Mesenchymal stem cell (in vitro differentiated cells and primary cell): Measurements from ENCODE around the gene PDCD1LG2.

ENCODE experiments used
- DNase-seq: peaks from one replicate; pipeline ENCODE4 v3.0.0-alpha.2; 2013
- H2AFZ ChIP-seq: one replicate; pipeline ENCODE4 v1.6.1; 2013; ENCODE audit warnings: low read depth, mild to moderate bottlenecking, control low read depth, inconsistent platforms, low read length, moderate library complexity
- H2AK5ac ChIP-seq: 2 replicates; pipeline ENCODE4 v1.6.1; 2013; ENCODE audit warnings: low read length, moderate library complexity, mild to moderate bottlenecking, inconsistent platforms; ENCODE audit not compliant: severe bottlenecking
- H2BK120ac ChIP-seq: one replicate; pipeline ENCODE4 v1.6.1; 2013; ENCODE audit warnings: low read depth, mild to moderate bottlenecking, inconsistent platforms, low read length, moderate library complexity
- H2BK12ac ChIP-seq, 2 experiments: one replicate each; pipeline ENCODE4 v1.6.1; 2013; ENCODE audit warnings: inconsistent platforms in 2 of 2, low read length in 2 of 2, mild to moderate bottlenecking in 2 of 2, moderate library complexity in 2 of 2, control low read depth in 1 of 2
- H2BK15ac ChIP-seq: one replicate; pipeline ENCODE4 v1.6.1; 2013; ENCODE audit warnings: mild to moderate bottlenecking, low read depth, inconsistent platforms; ENCODE audit not compliant: poor library complexity, severe bottlenecking
- H2BK5ac ChIP-seq: 2 replicates; pipeline ENCODE4 v1.6.1; 2013; ENCODE audit warnings: low read depth, mild to moderate bottlenecking, low read length, control low read depth, inconsistent platforms; ENCODE audit not compliant: poor library complexity, severe bottlenecking
- H3K14ac ChIP-seq, 2 experiments: one replicate each; pipeline ENCODE4 v1.6.1; 2013; ENCODE audit warnings: inconsistent platforms in 2 of 2, low read length in 2 of 2, control low read depth in 1 of 2, mild to moderate bottlenecking in 1 of 2, moderate library complexity in 1 of 2
- H3K18ac ChIP-seq, 2 experiments: one replicate each; pipeline ENCODE4 v1.6.1; 2013; ENCODE audit warnings: inconsistent platforms in 2 of 2, low read length in 2 of 2, control low read depth in 1 of 2, low read depth in 1 of 2, mild to moderate bottlenecking in 1 of 2
- H3K23ac ChIP-seq, 2 experiments: one replicate each; pipeline ENCODE4 v1.6.1; 2013; ENCODE audit warnings: inconsistent platforms in 2 of 2, low read length in 2 of 2, mild to moderate bottlenecking in 2 of 2, moderate library complexity in 2 of 2, control low read depth in 1 of 2
- H3K27ac ChIP-seq: 2 replicates; pipeline ENCODE4 v1.5.1; 2013; ENCODE audit warnings: mild to moderate bottlenecking, moderate library complexity, low read length, control low read depth, inconsistent platforms; ENCODE audit not compliant: poor library complexity, severe bottlenecking
- H3K27me3 ChIP-seq, 2 experiments: 2 replicates each; pipeline versions ENCODE4 v1.6.1 to v1.7.0; 2013; ENCODE audit warnings: low read length in 2 of 2, mild to moderate bottlenecking in 2 of 2, moderate library complexity in 2 of 2, control low read depth in 1 of 2, inconsistent platforms in 1 of 2; ENCODE audit not compliant: control insufficient read depth in 1 of 2, insufficient read depth in 1 of 2
- H3K36me3 ChIP-seq, 2 experiments: 2 replicates each; pipeline versions ENCODE4 v1.6.1 to v1.7.0; 2013; ENCODE audit warnings: low read length in 2 of 2, control low read depth in 1 of 2, inconsistent platforms in 1 of 2, low read depth in 1 of 2, mild to moderate bottlenecking in 1 of 2; ENCODE audit not compliant: insufficient read depth in 2 of 2, control insufficient read depth in 1 of 2
- H3K4ac ChIP-seq, 2 experiments: one replicate each; pipeline ENCODE4 v1.6.1; 2013; ENCODE audit warnings: inconsistent platforms in 2 of 2, low read length in 2 of 2, mild to moderate bottlenecking in 2 of 2, moderate library complexity in 2 of 2, control low read depth in 1 of 2, low read depth in 1 of 2
- H3K4me1 ChIP-seq: 2 replicates; pipeline ENCODE4 v1.6.1; 2013; ENCODE audit warnings: low read depth, low read length, control low read depth; ENCODE audit not compliant: control insufficient read depth, insufficient read depth
- H3K4me2 ChIP-seq: 2 replicates; pipeline ENCODE4 v1.6.1; 2013; ENCODE audit warnings: low read length, mild to moderate bottlenecking, inconsistent platforms; ENCODE audit not compliant: poor library complexity, severe bottlenecking
- H3K4me3 ChIP-seq, 2 experiments: 2 replicates each; pipeline versions ENCODE4 v1.5.1 to v1.7.0; 2013; ENCODE audit warnings: low read length in 2 of 2, mild to moderate bottlenecking in 2 of 2, control low read depth in 1 of 2, low read depth in 1 of 2; ENCODE audit not compliant: insufficient read depth in 1 of 2
- H3K79me1 ChIP-seq: replicated peaks from 2 replicates; pipeline ENCODE4 v1.6.1; 2013; ENCODE audit warnings: mild to moderate bottlenecking, control low read depth, low read length, inconsistent platforms; ENCODE audit not compliant: poor library complexity, severe bottlenecking
- H3K9ac ChIP-seq: 2 replicates; pipeline ENCODE4 v1.7.0; 2013; ENCODE audit warnings: mild to moderate bottlenecking, low read length, moderate library complexity
- H3K9me3 ChIP-seq: 2 replicates; pipeline ENCODE4 v1.7.0; 2013; ENCODE audit warnings: mild to moderate bottlenecking, low read length; ENCODE audit not compliant: control insufficient read depth
- H4K8ac ChIP-seq: one replicate; pipeline ENCODE4 v1.6.1; 2013; ENCODE audit warnings: inconsistent platforms, mild to moderate bottlenecking, low read length, moderate library complexity
- H4K91ac ChIP-seq: one replicate; pipeline ENCODE4 v1.6.1; 2013; ENCODE audit warnings: mild to moderate bottlenecking, low read length, inconsistent platforms
- WGBS: methylation state at CpG from one replicate; pipeline ENCODE4 v1.1.7; 2013; ENCODE audit warnings: mixed read lengths; 5-methylcytosine and 5-hydroxymethylcytosine counted together

Gene PDCD1LG2

DNA sequence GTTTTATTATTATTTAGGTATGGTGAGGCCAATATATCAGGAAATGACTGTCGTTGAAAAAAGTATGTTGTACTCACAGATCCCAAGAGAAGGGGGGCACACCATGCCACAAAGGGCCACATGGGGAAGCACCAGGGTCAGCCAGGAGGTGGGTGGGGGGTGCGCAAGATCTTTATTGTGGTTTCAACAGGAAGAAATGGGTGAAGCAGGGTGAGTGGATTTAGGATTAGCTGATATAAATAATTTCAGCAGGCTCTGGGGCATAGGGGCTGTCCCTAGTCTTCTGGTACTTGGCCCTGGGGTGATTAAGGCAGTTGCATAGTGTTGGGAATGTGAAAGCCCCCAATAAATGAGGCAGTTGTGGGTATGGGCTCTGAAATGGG, 8.6 kb downstream of the PDCD1LG2 start:
- Histone ChIP-seq H3K4me2 (no peak overlapping the region), H3K36me3 (peaks cover 8 to 17% of the 10 kb centered on the region in 2 experiments), H2BK15ac (no peak overlapping the region), H3K27me3 (no peaks in the 10 kb centered on the region), H2AK5ac (no peak overlapping the region), H3K9ac (no peak overlapping the region), H3K18ac (no peak overlapping the region), H2AFZ (no peak overlapping the region), H3K27ac (no peak overlapping the region), H3K4me3 (peak overlapping the region in 1 of 2 experiments; percentile 51), H3K23ac (no peak overlapping the region), H3K14ac (no peak overlapping the region), H2BK120ac (no peak overlapping the region), H3K79me1 (peaks cover 16% of the 10 kb centered on the region), H2BK12ac (no peak overlapping the region), H4K8ac (no peak overlapping the region), H3K4ac (no peak overlapping the region), H3K9me3 (no peaks in the 10 kb centered on the region), H4K91ac (no peak overlapping the region), H3K4me1 (peaks cover 3% of the 10 kb centered on the region), H2BK5ac (no peak overlapping the region)
- 59% methylated on average over 2 of the region's 2 CpGs for WGBS
- DNase-seq: no peak

DNA sequence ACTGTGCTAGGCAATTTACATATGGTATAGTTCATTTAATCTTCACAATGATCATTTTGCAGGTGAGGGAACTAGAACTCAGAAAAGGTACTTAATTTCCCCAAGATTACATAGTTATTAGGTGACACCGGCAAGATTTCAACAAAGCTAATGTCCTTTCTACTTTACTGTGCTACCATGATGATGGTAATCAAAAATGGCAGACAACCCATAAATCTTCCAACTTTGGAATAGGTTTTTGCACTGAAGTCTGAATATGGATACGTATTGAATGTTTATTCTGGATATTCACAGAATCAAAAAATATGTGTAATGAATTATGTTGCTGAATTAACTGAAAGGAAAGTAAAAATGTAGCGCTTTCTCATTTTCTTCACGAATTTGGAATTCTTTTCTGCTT, 13.8 kb downstream of the PDCD1LG2 start:
- H3K79me1 ChIP-seq: peaks cover 7% of the 10 kb centered on the region
- no peak overlapping the region for H2BK5ac ChIP-seq
- H3K36me3 ChIP-seq: peaks cover 0 to 22% of the 10 kb centered on the region in 2 experiments
- H3K4me3 ChIP-seq: no peak overlapping the region
- no peak overlapping the region for H2AK5ac ChIP-seq
- DNase-seq: no peak
- no peaks in the 10 kb centered on the region for H3K4me1 ChIP-seq
- H3K18ac ChIP-seq: no peak overlapping the region
- 80% methylated on average over 1 of the region's 4 CpGs for WGBS
- H4K8ac ChIP-seq: no peak overlapping the region
- H3K4ac ChIP-seq: no peak overlapping the region
- H2BK15ac ChIP-seq: no peak overlapping the region
- no peaks in the 10 kb centered on the region for H3K9me3 ChIP-seq
- no peak overlapping the region for H3K27ac ChIP-seq
- no peak overlapping the region for H4K91ac ChIP-seq
- H2AFZ ChIP-seq: no peak overlapping the region
- no peak overlapping the region for H2BK12ac ChIP-seq
- no peaks in the 10 kb centered on the region for H3K27me3 ChIP-seq
- H3K14ac ChIP-seq: no peak overlapping the region
- no peak overlapping the region for H3K23ac ChIP-seq
- H3K4me2 ChIP-seq: no peak overlapping the region
- H3K9ac ChIP-seq: no peak overlapping the region
- no peak overlapping the region for H2BK120ac ChIP-seq

GRCh38 chr9:5529683-5530221, 19.4 kb downstream of the PDCD1LG2 start:
- H3K23ac ChIP-seq: no peak overlapping the region
- no peak for DNase-seq
- H3K27me3 ChIP-seq: no peaks in the 10 kb centered on the region
- H3K4me3 ChIP-seq: no peak overlapping the region
- no peak overlapping the region for H2AK5ac ChIP-seq
- no peak overlapping the region for H3K18ac ChIP-seq
- no peak overlapping the region for H3K27ac ChIP-seq
- H2AFZ ChIP-seq: no peak overlapping the region
- H2BK5ac ChIP-seq: no peak overlapping the region
- H4K8ac ChIP-seq: no peak overlapping the region
- H3K9ac ChIP-seq: no peak overlapping the region
- WGBS: 13% methylated on average over 3 of the region's 4 CpGs
- H3K14ac ChIP-seq: no peak overlapping the region
- H2BK15ac ChIP-seq: no peak overlapping the region
- H3K4me1 ChIP-seq: peaks cover 6% of the 10 kb centered on the region
- H3K9me3 ChIP-seq: no peaks in the 10 kb centered on the region
- H4K91ac ChIP-seq: no peak overlapping the region
- H2BK12ac ChIP-seq: no peak overlapping the region
- no peak overlapping the region for H3K4ac ChIP-seq
- peaks cover 7% of the 10 kb centered on the region for H3K79me1 ChIP-seq
- no peak overlapping the region for H3K4me2 ChIP-seq
- peaks cover 0 to 29% of the 10 kb centered on the region in 2 experiments for H3K36me3 ChIP-seq
- no peak overlapping the region for H2BK120ac ChIP-seq

DNA sequence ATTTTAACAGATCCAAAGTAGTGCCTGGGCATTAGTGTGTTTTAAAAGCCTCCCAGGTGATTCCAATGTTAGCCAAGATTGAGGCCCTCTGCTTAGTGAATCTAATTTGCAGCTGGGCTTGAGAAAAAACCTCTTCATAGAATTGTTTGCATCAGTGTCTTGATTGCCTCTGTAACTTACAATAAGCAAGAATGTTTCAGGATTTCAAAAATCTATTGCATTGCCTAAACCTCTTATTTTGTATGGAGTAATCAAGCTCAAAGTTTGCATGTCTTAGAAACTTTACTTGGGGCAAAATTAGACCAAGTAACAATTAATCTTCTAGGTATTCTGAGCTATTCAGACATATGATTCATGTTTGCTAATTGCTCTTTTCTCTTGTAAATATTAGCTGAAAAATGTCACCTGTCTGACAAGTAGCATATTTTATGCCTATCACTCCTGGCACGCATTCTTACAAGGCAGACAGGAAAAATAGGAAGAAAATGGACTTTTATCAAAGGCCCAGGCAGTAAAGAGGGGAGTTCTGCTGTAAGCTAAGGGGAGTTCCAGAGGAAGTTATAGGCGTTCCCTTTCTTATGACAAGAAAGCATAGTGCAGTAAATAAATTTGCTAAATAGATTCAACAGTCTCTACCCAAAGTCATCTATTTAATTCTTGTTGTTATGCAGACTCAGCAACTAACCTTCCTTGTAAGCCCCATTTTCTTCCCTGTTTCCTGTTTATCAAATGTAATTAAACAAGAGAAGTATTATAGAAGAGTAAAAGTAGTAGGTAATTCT, 21.0 kb downstream of the PDCD1LG2 start:
- Histone ChIP-seq H4K91ac (no peak overlapping the region), H3K9me3 (no peaks in the 10 kb centered on the region), H3K14ac (no peak overlapping the region), H2AK5ac (no peak overlapping the region), H3K4me2 (no peak overlapping the region), H3K36me3 (peaks cover 0 to 45% of the 10 kb centered on the region in 2 experiments), H2BK15ac (no peak overlapping the region), H3K18ac (no peak overlapping the region), H2AFZ (no peak overlapping the region), H3K23ac (no peak overlapping the region), H2BK5ac (no peak overlapping the region), H3K4me3 (no peak overlapping the region), H3K4me1 (peaks cover 6% of the 10 kb centered on the region), H3K79me1 (peaks cover 7% of the 10 kb centered on the region), H3K4ac (no peak overlapping the region), H2BK12ac (no peak overlapping the region), H2BK120ac (no peak overlapping the region), H3K27me3 (no peaks in the 10 kb centered on the region), H4K8ac (no peak overlapping the region), H3K27ac (no peak overlapping the region), H3K9ac (no peak overlapping the region)
- WGBS: 50% methylated on average over 1 of the region's 2 CpGs
- DNase-seq: no peak
